T-cell (primary cell): ENCODE data around the gene TTC12. TPM values are rescaled to one million over a fixed set of nuclear protein-coding genes. Genes with fewer than 3 reads are reported as not detected.

Experiments used
- ATAC-seq, 4 experiments: fragments of 200-7000 bp in 3 of 4; fragments of 150-1000 bp in 1 of 4; cut with Tn5 transposase; replicated peaks in 1 of 4; 1 replicate in 3 of 4; 2 replicates in 1 of 4; pipeline ENCODE4 v1.10.0; 2021; ENCODE audit warnings: moderate library complexity in 3 of 4, mild to moderate bottlenecking in 2 of 4, moderate number of reproducible peaks in 1 of 4
- CTCF ChIA-PET, 2 donors: fragments of 300-600 bp; sonication (Branson Sonifier 250); formaldehyde crosslinking; loops; one replicate each; lab custom pipeline; 2022; ENCODE audit warnings: antibody characterized with exemption in 2 of 2; lab: Charles Lee
- POLR2A ChIA-PET, 2 donors: fragments of 300-600 bp; sonication (Branson Sonifier 250); formaldehyde crosslinking; loops; one replicate each; lab custom pipeline; 2022; ENCODE audit warnings: antibody characterized with exemption in 2 of 2; lab: Charles Lee
- DNase-seq, 35 experiments: peaks; one replicate each; pipeline versions ENCODE4 v3.0.0 to v3.0.0-alpha.2; 2013 to 2023
- H3K27ac ChIP-seq: one replicate; pipeline ENCODE4 v1.5.1; 2013; ENCODE audit warnings: low read length
- H3K27me3 ChIP-seq, 2 experiments: replicated peaks in 1 of 2; 1 replicate in 1 of 2; 2 replicates in 1 of 2; pipeline versions ENCODE4 v1.6.1 to v1.7.0; 2013; ENCODE audit warnings: low read length in 1 of 2, mixed read lengths in 1 of 2; ENCODE audit not compliant: control insufficient read depth in 2 of 2, insufficient read depth in 2 of 2; ENCODE audit errors: extremely low read depth in 1 of 2
- H3K36me3 ChIP-seq, 2 donors: 1 replicate in 1 of 2; 2 replicates in 1 of 2; pipeline versions ENCODE4 v1.6.1 to v1.7.0; 2013; ENCODE audit warnings: low read length in 1 of 2; ENCODE audit not compliant: control insufficient read depth in 2 of 2, insufficient read depth in 1 of 2; ENCODE audit errors: extremely low read depth in 1 of 2
- H3K4me1 ChIP-seq, 2 experiments: 1 replicate in 1 of 2; 2 replicates in 1 of 2; pipeline versions ENCODE4 v1.6.1 to v1.7.0; 2013; ENCODE audit warnings: low read length in 2 of 2, mixed read lengths in 1 of 2; ENCODE audit not compliant: insufficient read depth in 2 of 2, control insufficient read depth in 1 of 2; ENCODE audit errors: extremely low read depth in 1 of 2
- H3K4me3 ChIP-seq, 2 donors: 1 replicate in 1 of 2; 2 replicates in 1 of 2; pipeline versions ENCODE4 v1.5.1 to v1.7.0; 2013; ENCODE audit warnings: mild to moderate bottlenecking in 2 of 2, low read length in 1 of 2, moderate library complexity in 1 of 2; ENCODE audit not compliant: control insufficient read depth in 1 of 2; ENCODE audit errors: extremely low read depth in 1 of 2
- H3K9me3 ChIP-seq: 2 replicates; pipeline ENCODE4 v1.7.0; 2013
- H3K27ac Mint-ChIP-seq, 2 donors: one replicate each; pipeline ENCODE4 v1.8.0; 2020 to 2021; ENCODE audit warnings: mild to moderate bottlenecking in 2 of 2, mixed read lengths in 2 of 2
- H3K27me3 Mint-ChIP-seq, 2 donors: one replicate each; pipeline ENCODE4 v1.8.0; 2021 to 2022; ENCODE audit warnings: mixed read lengths in 2 of 2
- H3K36me3 Mint-ChIP-seq: one replicate; pipeline ENCODE4 v1.8.0; 2021; ENCODE audit warnings: mixed read lengths
- H3K4me1 Mint-ChIP-seq, 3 donors: one replicate each; pipeline ENCODE4 v1.8.0; 2020 to 2022; ENCODE audit warnings: mixed read lengths in 3 of 3, mild to moderate bottlenecking in 1 of 3
- H3K4me3 Mint-ChIP-seq, 3 donors: one replicate each; pipeline ENCODE4 v1.8.0; 2020 to 2022; ENCODE audit warnings: mild to moderate bottlenecking in 3 of 3, mixed read lengths in 3 of 3, moderate library complexity in 3 of 3
- H3K9me3 Mint-ChIP-seq, 3 donors: one replicate each; pipeline ENCODE4 v1.8.0; 2020 to 2022; ENCODE audit warnings: mixed read lengths in 3 of 3
- WGBS: methylation state at CpG from one replicate; pipeline ENCODE4 v1.1.5; 2013; ENCODE audit warnings: missing lambda C conversion rate; ENCODE audit not compliant: insufficient coverage; 5-methylcytosine and 5-hydroxymethylcytosine counted together
- total RNA-seq, 35 experiments: library from RNA in 6 of 35; stranded (reverse) in 6 of 35; fragments of 120-200 nt in 1 of 35; gene quantifications; one replicate each; pipeline versions ENCODE4 v1.2.1 to v1.2.4 and lab custom pipeline; 2013 to 2026

Gene TTC12
- total RNA-seq, 5 donors from 2014 or later (not counting 1 experiment from before 2014, with no cell fraction given) = 29.0 to 63.8 (median 45.2) TPM

- CTCF ChIA-PET = no interaction called here
Observed at GRCh38 chr11:113331441-113331840, 17.1 kb downstream of the TTC12 start.

GRCh38 chr11:113332023-113332422 is 17.6 kb downstream of the TTC12 start:
- Mint-ChIP-seq H3K27me3 (no peaks in the 10 kb centered on the region), H3K27ac (no peak overlapping the region), H3K9me3 (no peaks in the 10 kb centered on the region), H3K4me1 (no peaks in the 10 kb centered on the region), H3K36me3 (peaks cover 81% of the 10 kb centered on the region), H3K4me3 (no peak overlapping the region)
- Histone ChIP-seq H3K9me3 (no peaks in the 10 kb centered on the region), H3K27me3 (no peaks in the 10 kb centered on the region), H3K36me3 (peaks cover 0 to 76% of the 10 kb centered on the region in 2 donors), H3K4me3 (no peak overlapping the region), H3K4me1 (no peaks in the 10 kb centered on the region), H3K27ac (no peak overlapping the region)
- ATAC-seq (no peak), DNase-seq (no peak)
- 97% methylated on average over 7 of the region's 7 CpGs for WGBS
- POLR2A ChIA-PET = interaction anchor here in 1 of 2 donors (1.0 kb wide), 1 partner anchor 19 kb away, joined by 3 read pairs; no protein-coding TSS in a partner anchor
- CTCF ChIA-PET = interaction anchor here in 1 of 2 donors (0.6 kb wide), 1 partner anchor 1235 kb away, joined by 4 read pairs; no protein-coding TSS in a partner anchor

More at GRCh38 chr11:113331441-113331840, 17.1 kb downstream of the TTC12 start:
- no peaks in the 10 kb centered on the region for H3K9me3 ChIP-seq
- no peaks in the 10 kb centered on the region for H3K9me3 Mint-ChIP-seq
- WGBS = 100% methylated on average over 1 of the region's 5 CpGs
- H3K27ac Mint-ChIP-seq = no peak overlapping the region
- peaks cover 80% of the 10 kb centered on the region for H3K36me3 Mint-ChIP-seq
- no peak overlapping the region for H3K4me3 ChIP-seq
- H3K27me3 Mint-ChIP-seq = no peaks in the 10 kb centered on the region
- peaks cover 0 to 78% of the 10 kb centered on the region in 2 donors for H3K36me3 ChIP-seq
- POLR2A ChIA-PET = interaction anchor here in 1 of 2 donors (1.0 kb wide), 1 partner anchor 18 kb away, joined by 3 read pairs; no protein-coding TSS in a partner anchor
- no peak for ATAC-seq
- no peak overlapping the region for H3K4me3 Mint-ChIP-seq
- no peaks in the 10 kb centered on the region for H3K4me1 Mint-ChIP-seq
- no peaks in the 10 kb centered on the region for H3K27me3 ChIP-seq
- no peaks in the 10 kb centered on the region for H3K4me1 ChIP-seq
- DNase-seq = no peak
- H3K27ac ChIP-seq = no peak overlapping the region

GRCh38 chr11:113332638-113333329 is 18.4 kb downstream of the TTC12 start:
- Mint-ChIP-seq H3K27me3 (no peaks in the 10 kb centered on the region), H3K9me3 (no peaks in the 10 kb centered on the region), H3K4me3 (no peak overlapping the region), H3K4me1 (no peaks in the 10 kb centered on the region), H3K27ac (no peak overlapping the region), H3K36me3 (peaks cover 81% of the 10 kb centered on the region)
- H3K4me3 ChIP-seq = no peak overlapping the region
- H3K4me1 ChIP-seq = no peaks in the 10 kb centered on the region
- CTCF ChIA-PET = interaction anchor here in 1 of 2 donors (0.6 to 0.8 kb wide), 2 partner anchors 29 to 1236 kb away, joined by 3 to 4 read pairs; no protein-coding TSS in a partner anchor
- no peak overlapping the region for H3K27ac ChIP-seq
- 81% methylated on average over 4 of the region's 6 CpGs for WGBS
- no peaks in the 10 kb centered on the region for H3K27me3 ChIP-seq
- DNase-seq = no peak
- peaks cover 0 to 73% of the 10 kb centered on the region in 2 donors for H3K36me3 ChIP-seq
- POLR2A ChIA-PET = no interaction called here
- no peak for ATAC-seq
- H3K9me3 ChIP-seq = no peaks in the 10 kb centered on the region

- no peak overlapping the region for H3K27ac ChIP-seq
- Mint-ChIP-seq H3K27me3 (no peaks in the 10 kb centered on the region), H3K4me3 (no peak overlapping the region), H3K4me1 (no peaks in the 10 kb centered on the region), H3K9me3 (no peaks in the 10 kb centered on the region), H3K36me3 (peaks cover 83% of the 10 kb centered on the region), H3K27ac (no peak overlapping the region)
- 100% methylated on average over 1 of the region's 1 CpG for WGBS
- ChIA-PET POLR2A (interaction anchor here in 1 of 2 donors (0.5 kb wide), 1 partner anchor 1252 kb away, joined by 6 read pairs; no protein-coding TSS in a partner anchor), CTCF (no interaction called here)
- no peaks in the 10 kb centered on the region for H3K4me1 ChIP-seq
- DNase-seq (no peak), ATAC-seq (no peak)
- H3K9me3 ChIP-seq = no peaks in the 10 kb centered on the region
- peaks cover 0 to 75% of the 10 kb centered on the region in 2 donors for H3K36me3 ChIP-seq
- no peaks in the 10 kb centered on the region for H3K27me3 ChIP-seq
- H3K4me3 ChIP-seq = no peak overlapping the region
Observed at GRCh38 chr11:113334183-113334582, 19.8 kb downstream of the TTC12 start.

- ATAC-seq (no peak), DNase-seq (no peak)
- CTCF ChIA-PET = no interaction called here
- Mint-ChIP-seq H3K27me3 (no peaks in the 10 kb centered on the region), H3K36me3 (peaks cover 87% of the 10 kb centered on the region), H3K9me3 (no peaks in the 10 kb centered on the region), H3K4me1 (no peaks in the 10 kb centered on the region), H3K27ac (no peak overlapping the region), H3K4me3 (no peak overlapping the region)
- Histone ChIP-seq H3K4me1 (no peaks in the 10 kb centered on the region), H3K9me3 (no peaks in the 10 kb centered on the region), H3K27me3 (no peaks in the 10 kb centered on the region), H3K27ac (no peak overlapping the region), H3K4me3 (no peak overlapping the region), H3K36me3 (peaks cover 0 to 72% of the 10 kb centered on the region in 2 donors)
- 93% methylated on average over 2 of the region's 4 CpGs for WGBS
- POLR2A ChIA-PET = no interaction called here
Observed at GRCh38 chr11:113338730-113339129, 24.3 kb downstream of the TTC12 start.

- 80% methylated on average over 2 of the region's 6 CpGs for WGBS
- no peaks in the 10 kb centered on the region for H3K9me3 Mint-ChIP-seq
- no peaks in the 10 kb centered on the region for H3K4me1 Mint-ChIP-seq
- Histone ChIP-seq H3K27me3 (no peaks in the 10 kb centered on the region), H3K4me3 (no peak overlapping the region), H3K9me3 (no peaks in the 10 kb centered on the region), H3K36me3 (peaks cover 0 to 72% of the 10 kb centered on the region in 2 donors), H3K27ac (no peak overlapping the region), H3K4me1 (no peaks in the 10 kb centered on the region)
- ATAC-seq (no peak), DNase-seq (no peak)
- H3K4me3 Mint-ChIP-seq = no peak overlapping the region
- POLR2A ChIA-PET = no interaction called here
- H3K36me3 Mint-ChIP-seq = peaks cover 84% of the 10 kb centered on the region
- no peaks in the 10 kb centered on the region for H3K27me3 Mint-ChIP-seq
- CTCF ChIA-PET = interaction anchor here in 1 of 2 donors (0.5 kb wide), 1 partner anchor 1229 kb away, joined by 3 read pairs; no protein-coding TSS in a partner anchor
- H3K27ac Mint-ChIP-seq = no peak overlapping the region
Observed at GRCh38 chr11:113339929-113340589, 25.7 kb downstream of the TTC12 start.
